Rectal smooth muscle tissue (tissue), 1 donor: Measurements from ENCODE around the gene CCDC126.

Experiments
- H3K27ac ChIP-seq: one replicate; pipeline ENCODE4 v1.7.0; 2013; ENCODE audit warnings: low read depth, low read length, inconsistent platforms
- H3K27me3 ChIP-seq: one replicate; pipeline ENCODE4 v1.7.0; 2013; ENCODE audit warnings: low read length; ENCODE audit not compliant: control insufficient read depth, insufficient read depth
- H3K36me3 ChIP-seq: one replicate; pipeline ENCODE4 v1.7.0; 2013; ENCODE audit warnings: low read length; ENCODE audit not compliant: control insufficient read depth, insufficient read depth
- H3K4me1 ChIP-seq: one replicate; pipeline ENCODE4 v1.7.0; 2013; ENCODE audit warnings: low read length; ENCODE audit not compliant: control insufficient read depth, insufficient read depth
- H3K4me3 ChIP-seq: one replicate; pipeline ENCODE4 v1.7.0; 2013; ENCODE audit warnings: low read length
- H3K9ac ChIP-seq: one replicate; pipeline ENCODE4 v1.7.0; 2013; ENCODE audit warnings: low read length

CCDC126 gene

GRCh38 chr7:23603632-23604295 is 6.6 kb downstream of the CCDC126 start:
- Histone ChIP-seq H3K9ac (no peak overlapping the region), H3K4me1 (no peaks in the 10 kb centered on the region), H3K27ac (no peak overlapping the region), H3K36me3 (no peaks in the 10 kb centered on the region), H3K4me3 (no peak overlapping the region), H3K27me3 (no peaks in the 10 kb centered on the region)

- Histone ChIP-seq H3K27ac (no peak overlapping the region), H3K9ac (no peak overlapping the region), H3K4me3 (no peak overlapping the region), H3K4me1 (no peaks in the 10 kb centered on the region), H3K36me3 (no peaks in the 10 kb centered on the region), H3K27me3 (no peaks in the 10 kb centered on the region)
These were observed 7.1 kb downstream of the CCDC126 start for GRCh38 chr7:23604296-23604640.

DNA sequence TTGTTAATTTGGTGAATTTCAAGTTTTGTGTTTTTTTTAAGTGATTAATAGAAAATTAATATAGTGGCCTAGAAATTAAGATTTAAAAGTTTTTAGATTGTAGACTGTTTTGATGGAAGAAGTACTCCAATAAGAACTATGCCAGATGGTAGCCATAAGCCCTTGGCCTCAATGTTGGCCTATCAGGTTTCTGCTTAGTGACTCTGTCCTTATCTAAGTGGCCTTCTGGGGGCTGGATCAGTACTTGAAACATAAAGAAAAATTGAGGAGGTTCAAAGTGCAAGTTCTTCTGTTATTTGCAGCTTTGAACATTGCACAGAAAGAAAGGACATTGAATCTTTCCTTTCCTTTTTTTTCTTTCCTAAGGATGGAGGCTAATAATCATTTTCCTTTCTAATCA is 9.9 kb downstream of the CCDC126 start:
- Histone ChIP-seq H3K4me1 (no peaks in the 10 kb centered on the region), H3K4me3 (no peak overlapping the region), H3K27ac (no peak overlapping the region), H3K27me3 (no peaks in the 10 kb centered on the region), H3K36me3 (no peaks in the 10 kb centered on the region), H3K9ac (no peak overlapping the region)

DNA sequence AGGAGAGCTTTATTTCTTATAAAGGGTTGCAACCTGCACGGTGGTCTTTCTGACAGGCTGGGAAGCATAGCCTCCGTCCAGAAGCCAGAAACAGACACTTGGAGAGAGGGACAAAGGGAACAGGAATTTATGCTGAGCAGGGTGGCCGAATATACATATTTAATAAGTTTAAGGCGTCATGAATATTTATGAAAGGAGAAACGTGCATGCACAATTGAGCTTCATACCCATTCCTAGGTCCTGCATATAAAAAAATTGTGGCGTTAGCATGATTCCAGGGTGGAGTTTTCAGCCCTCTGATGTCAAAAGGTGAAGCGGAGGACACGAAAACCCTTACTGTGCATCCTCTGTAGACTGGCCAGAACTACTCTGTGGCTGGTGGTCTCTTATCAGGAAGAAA is 10.7 kb downstream of the CCDC126 start:
- Histone ChIP-seq H3K4me3 (no peak overlapping the region), H3K9ac (no peak overlapping the region), H3K27ac (no peak overlapping the region), H3K4me1 (no peaks in the 10 kb centered on the region), H3K27me3 (no peaks in the 10 kb centered on the region), H3K36me3 (no peaks in the 10 kb centered on the region)

DNA sequence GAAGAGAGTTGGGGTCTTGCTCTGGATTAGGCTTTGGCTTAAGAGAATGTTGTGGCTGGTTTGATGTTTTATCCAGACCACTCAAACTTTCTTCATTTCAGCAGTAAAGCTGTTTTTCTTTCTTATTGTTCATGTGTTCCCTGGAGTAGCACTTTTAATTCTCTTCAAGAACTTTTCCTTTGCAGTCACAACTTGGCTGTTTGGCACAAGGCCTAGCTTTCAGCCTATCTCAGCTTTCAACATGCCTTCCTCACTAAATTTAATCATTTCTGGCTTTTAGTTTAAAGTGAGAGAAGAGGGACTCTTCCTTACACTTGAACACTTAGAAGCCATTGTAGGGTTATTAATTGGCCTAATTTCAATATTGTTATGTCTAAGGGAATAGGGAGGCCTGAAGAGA is 18.1 kb downstream of the CCDC126 start:
- Histone ChIP-seq H3K27me3 (no peaks in the 10 kb centered on the region), H3K4me3 (no peak overlapping the region), H3K36me3 (no peaks in the 10 kb centered on the region), H3K9ac (no peak overlapping the region), H3K4me1 (no peaks in the 10 kb centered on the region), H3K27ac (no peak overlapping the region)

- Histone ChIP-seq H3K36me3 (no peaks in the 10 kb centered on the region), H3K27ac (no peak overlapping the region), H3K4me3 (no peak overlapping the region), H3K9ac (no peak overlapping the region), H3K27me3 (no peaks in the 10 kb centered on the region), H3K4me1 (no peaks in the 10 kb centered on the region)
These were observed 19.4 kb downstream of the CCDC126 start for GRCh38 chr7:23616593-23616992.

DNA sequence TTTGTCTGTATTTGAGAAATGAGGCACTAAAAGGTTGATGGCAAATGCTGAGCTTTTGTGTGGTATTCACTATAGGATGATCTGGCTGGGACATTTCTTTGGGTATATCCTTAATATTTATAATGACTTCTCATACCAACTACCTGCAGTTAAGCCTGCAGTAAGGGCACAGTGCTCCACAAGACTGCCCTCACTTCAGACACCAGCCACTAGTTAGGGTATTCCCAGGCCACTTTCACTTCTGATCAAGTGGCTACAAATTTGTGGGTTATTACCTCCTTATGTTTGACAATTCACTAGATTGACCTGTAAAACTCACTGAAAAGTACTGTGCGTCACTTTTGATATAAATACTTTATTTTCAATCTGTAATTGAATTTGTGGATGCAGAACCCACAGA is 20.3 kb downstream of the CCDC126 start:
- no peak overlapping the region for H3K9ac ChIP-seq
- H3K27ac ChIP-seq, result no peak overlapping the region
- H3K36me3 ChIP-seq, result no peaks in the 10 kb centered on the region
- no peaks in the 10 kb centered on the region for H3K27me3 ChIP-seq
- H3K4me3 ChIP-seq, result no peak overlapping the region
- H3K4me1 ChIP-seq, result no peaks in the 10 kb centered on the region

- Histone ChIP-seq H3K4me3 (no peak overlapping the region), H3K36me3 (no peaks in the 10 kb centered on the region), H3K27me3 (no peaks in the 10 kb centered on the region), H3K4me1 (no peaks in the 10 kb centered on the region), H3K9ac (no peak overlapping the region), H3K27ac (no peak overlapping the region)
These were observed 21.1 kb downstream of the CCDC126 start for GRCh38 chr7:23618241-23618640.

DNA sequence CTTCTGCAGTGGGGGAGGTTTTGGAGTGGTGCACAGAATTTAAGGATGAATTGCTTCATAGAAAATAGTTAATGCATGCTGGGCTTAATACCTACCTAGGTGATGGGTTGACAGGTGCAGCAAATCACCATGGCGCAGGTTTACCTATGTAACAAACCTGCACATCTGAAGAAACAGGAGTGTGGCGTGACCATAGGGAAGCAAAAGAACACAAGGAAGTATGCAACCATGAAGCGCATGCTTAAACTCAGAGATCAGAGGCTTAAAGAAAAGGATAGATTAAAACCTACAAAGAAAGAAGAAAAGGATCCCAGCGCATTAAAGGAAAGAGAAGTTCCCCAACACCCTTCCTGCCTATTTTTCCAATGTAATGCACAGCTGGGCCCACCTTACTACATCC is 22.0 kb downstream of the CCDC126 start:
- Histone ChIP-seq H3K4me1 (no peaks in the 10 kb centered on the region), H3K36me3 (no peaks in the 10 kb centered on the region), H3K4me3 (no peak overlapping the region), H3K27me3 (no peaks in the 10 kb centered on the region), H3K27ac (no peak overlapping the region), H3K9ac (no peak overlapping the region)

- Histone ChIP-seq H3K27me3 (no peaks in the 10 kb centered on the region), H3K9ac (no peak overlapping the region), H3K27ac (no peak overlapping the region), H3K4me1 (no peaks in the 10 kb centered on the region), H3K36me3 (no peaks in the 10 kb centered on the region), H3K4me3 (no peak overlapping the region)
These were observed 25.3 kb downstream of the CCDC126 start for GRCh38 chr7:23622506-23622925.

- no peaks in the 10 kb centered on the region for H3K4me1 ChIP-seq
- no peak overlapping the region for H3K27ac ChIP-seq
These were observed 31.2 kb downstream of the CCDC126 start for GRCh38 chr7:23628370-23628769.

GRCh38 chr7:23633417-23633816 is 36.2 kb downstream of the CCDC126 start:
- no peaks in the 10 kb centered on the region for H3K4me1 ChIP-seq

More at GRCh38 chr7:23628370-23628769, 31.2 kb downstream of the CCDC126 start:
- Histone ChIP-seq H3K9ac (no peak overlapping the region), H3K36me3 (no peaks in the 10 kb centered on the region), H3K4me3 (no peak overlapping the region), H3K27me3 (no peaks in the 10 kb centered on the region)

DNA sequence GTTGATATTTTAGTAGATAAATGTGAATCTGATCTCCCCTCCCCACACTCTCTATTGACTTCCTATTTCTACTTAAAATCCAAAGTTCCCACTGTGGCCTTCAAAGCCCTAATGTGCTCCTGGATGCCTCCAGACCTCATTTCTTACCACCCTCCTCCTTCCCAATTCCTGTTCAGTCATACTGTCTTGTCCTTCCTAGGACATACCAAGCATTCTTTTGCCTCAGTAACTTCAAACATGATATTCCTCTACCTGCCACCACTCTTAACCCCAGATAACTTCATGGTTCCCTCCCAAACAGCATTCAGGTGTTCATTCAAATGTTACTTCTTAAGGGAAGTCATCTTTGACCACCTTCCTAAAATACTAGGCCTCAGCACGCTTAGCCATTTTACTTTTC is 48.6 kb downstream of the CCDC126 start:
- Histone ChIP-seq H3K4me1 (no peaks in the 10 kb centered on the region), H3K9ac (no peak overlapping the region), H3K36me3 (no peaks in the 10 kb centered on the region), H3K4me3 (no peak overlapping the region), H3K27ac (no peak overlapping the region), H3K27me3 (no peaks in the 10 kb centered on the region)

More at GRCh38 chr7:23633417-23633816, 36.2 kb downstream of the CCDC126 start:
- H3K27me3 ChIP-seq, result no peaks in the 10 kb centered on the region
- H3K27ac ChIP-seq, result no peak overlapping the region
- no peak overlapping the region for H3K9ac ChIP-seq
- no peaks in the 10 kb centered on the region for H3K36me3 ChIP-seq
- H3K4me3 ChIP-seq, result no peak overlapping the region
